Common myeloid progenitor, CD34-positive (primary cell): ENCODE data around the gene HOXC10.

Source experiments
- CTCF ChIA-PET: fragments of 350-600 bp; sonication (Branson Sonifier 250); formaldehyde crosslinking; loops from one replicate; lab custom pipeline; 2021; ENCODE audit warnings: antibody characterized with exemption; lab: Charles Lee
- POLR2A ChIA-PET: fragments of 350-600 bp; sonication (Branson Sonifier 250); formaldehyde crosslinking; loops from one replicate; lab custom pipeline; 2021; ENCODE audit warnings: antibody characterized with exemption; lab: Charles Lee
- DNase-seq, 3 donors: peaks; one replicate each; pipeline versions ENCODE4 v3.0.0 to v3.0.0-alpha.2; 2013
- H3K27ac ChIP-seq, 2 experiments: 1 replicate in 1 of 2; 2 replicates in 1 of 2; pipeline ENCODE4 v1.7.0; 2013; ENCODE audit warnings: inconsistent platforms in 2 of 2, low read length in 2 of 2, mild to moderate bottlenecking in 2 of 2, low read depth in 1 of 2, moderate library complexity in 1 of 2; ENCODE audit not compliant: severe bottlenecking in 2 of 2, insufficient read depth in 1 of 2, poor library complexity in 1 of 2
- H3K27me3 ChIP-seq, 5 experiments: replicated peaks in 2 of 5; 1 replicate in 3 of 5; 2 replicates in 2 of 5; pipeline versions ENCODE4 v1.6.1 to v1.7.0; 2013; ENCODE audit warnings: low read length in 4 of 5, mild to moderate bottlenecking in 2 of 5, moderate library complexity in 2 of 5, inconsistent platforms in 1 of 5; ENCODE audit not compliant: insufficient read depth in 5 of 5, control insufficient read depth in 4 of 5
- H3K36me3 ChIP-seq, 4 experiments: 1 replicate in 2 of 4; 2 replicates in 2 of 4; pipeline versions ENCODE4 v1.6.1 to v1.7.0; 2013; ENCODE audit warnings: low read length in 3 of 4, control low read depth in 1 of 4, mild to moderate bottlenecking in 1 of 4; ENCODE audit not compliant: control insufficient read depth in 4 of 4, insufficient read depth in 4 of 4
- H3K4me1 ChIP-seq, 4 experiments: 1 replicate in 3 of 4; 2 replicates in 1 of 4; pipeline versions ENCODE4 v1.6.1 to v1.7.1; 2013; ENCODE audit warnings: low read length in 3 of 4, mild to moderate bottlenecking in 3 of 4, control low read depth in 1 of 4, inconsistent platforms in 1 of 4, moderate library complexity in 1 of 4; ENCODE audit not compliant: control insufficient read depth in 4 of 4, insufficient read depth in 4 of 4; ENCODE audit errors: control extremely low read depth in 1 of 4
- H3K4me3 ChIP-seq, 7 experiments: 1 replicate in 4 of 7; 2 replicates in 3 of 7; pipeline versions ENCODE4 v1.5.1 to v1.7.0; 2013; ENCODE audit warnings: mild to moderate bottlenecking in 7 of 7, low read length in 6 of 7, moderate library complexity in 6 of 7, inconsistent platforms in 2 of 7, low read depth in 2 of 7, control low read depth in 1 of 7; ENCODE audit not compliant: insufficient read depth in 4 of 7, control insufficient read depth in 1 of 7; ENCODE audit errors: extremely low read depth in 1 of 7
- H3K9me3 ChIP-seq, 5 experiments: 1 replicate in 4 of 5; 2 replicates in 1 of 5; pipeline versions ENCODE4 v1.6.1 to v1.7.1; 2013; ENCODE audit warnings: low read length in 4 of 5, mild to moderate bottlenecking in 2 of 5, inconsistent platforms in 1 of 5, low read depth in 1 of 5, moderate library complexity in 1 of 5; ENCODE audit not compliant: control insufficient read depth in 4 of 5, insufficient read depth in 2 of 5; ENCODE audit errors: control extremely low read depth in 1 of 5
- WGBS: methylation state at CpG from one replicate; pipeline ENCODE4 v1.1.5; 2013; ENCODE audit not compliant: insufficient coverage; 5-methylcytosine and 5-hydroxymethylcytosine counted together

HOXC10 gene

DNA sequence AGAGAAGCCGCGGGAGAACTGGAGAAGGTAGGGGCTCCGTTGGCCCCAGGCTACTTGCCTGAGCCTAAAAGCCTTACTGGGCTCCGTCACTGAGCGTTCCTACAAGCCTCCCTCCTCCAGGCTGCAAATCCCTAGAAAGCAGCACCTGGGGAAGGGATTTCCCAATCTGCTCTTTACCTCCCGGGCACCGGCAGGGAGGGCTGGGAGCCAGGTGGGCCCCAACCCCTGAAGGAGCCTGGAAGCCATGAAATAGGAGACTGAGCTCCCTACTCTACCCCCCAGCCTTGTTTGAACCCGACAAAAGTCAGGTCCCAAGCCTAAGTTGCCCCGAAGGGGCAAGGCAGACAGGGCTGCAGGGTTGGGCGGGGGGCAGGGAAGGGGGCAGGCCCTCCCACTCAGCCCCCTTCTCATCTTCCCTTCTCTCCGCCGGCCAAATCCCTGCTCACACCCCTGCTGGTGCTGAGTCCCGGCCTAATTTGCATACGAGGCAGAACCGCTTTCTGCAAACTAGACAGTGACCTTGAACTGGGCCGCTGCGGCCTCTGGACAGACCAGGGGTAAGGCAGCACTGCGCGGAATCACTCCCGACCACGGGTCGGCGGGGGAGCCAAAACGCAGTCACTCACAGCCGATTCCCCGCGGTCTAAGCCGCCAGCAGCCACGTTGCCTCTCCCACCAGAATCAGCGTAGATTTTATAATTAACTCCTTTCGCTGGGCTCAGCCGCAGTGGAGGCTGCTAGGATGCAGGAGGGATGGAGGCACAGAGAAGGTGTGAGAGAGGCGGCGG, 34.0 kb upstream of the HOXC10 start:
- no peaks in the 10 kb centered on the region for H3K36me3 ChIP-seq
- CTCF ChIA-PET, result interaction anchor here (0.8 to 1.8 kb wide), 3 partner anchors 10 to 103 kb away, joined by 3 to 4 read pairs (median 4); partner anchors contain the start of genes HOXC4 and HOXC5
- H3K4me3 ChIP-seq, result no peak overlapping the region
- H3K27me3 ChIP-seq, result peaks cover 10 to 100% (median 79%) of the 10 kb centered on the region in 5 experiments
- H3K4me1 ChIP-seq, result peaks cover 0 to 8% (median 5%) of the 10 kb centered on the region in 4 experiments
- WGBS, result 7% methylated on average over 26 of the region's 34 CpGs
- no peak overlapping the region for H3K27ac ChIP-seq
- DNase-seq, result no peak
- H3K9me3 ChIP-seq, result peaks cover 0 to under 1% (median 0%) of the 10 kb centered on the region in 5 experiments
- POLR2A ChIA-PET, result no interaction called here

DNA sequence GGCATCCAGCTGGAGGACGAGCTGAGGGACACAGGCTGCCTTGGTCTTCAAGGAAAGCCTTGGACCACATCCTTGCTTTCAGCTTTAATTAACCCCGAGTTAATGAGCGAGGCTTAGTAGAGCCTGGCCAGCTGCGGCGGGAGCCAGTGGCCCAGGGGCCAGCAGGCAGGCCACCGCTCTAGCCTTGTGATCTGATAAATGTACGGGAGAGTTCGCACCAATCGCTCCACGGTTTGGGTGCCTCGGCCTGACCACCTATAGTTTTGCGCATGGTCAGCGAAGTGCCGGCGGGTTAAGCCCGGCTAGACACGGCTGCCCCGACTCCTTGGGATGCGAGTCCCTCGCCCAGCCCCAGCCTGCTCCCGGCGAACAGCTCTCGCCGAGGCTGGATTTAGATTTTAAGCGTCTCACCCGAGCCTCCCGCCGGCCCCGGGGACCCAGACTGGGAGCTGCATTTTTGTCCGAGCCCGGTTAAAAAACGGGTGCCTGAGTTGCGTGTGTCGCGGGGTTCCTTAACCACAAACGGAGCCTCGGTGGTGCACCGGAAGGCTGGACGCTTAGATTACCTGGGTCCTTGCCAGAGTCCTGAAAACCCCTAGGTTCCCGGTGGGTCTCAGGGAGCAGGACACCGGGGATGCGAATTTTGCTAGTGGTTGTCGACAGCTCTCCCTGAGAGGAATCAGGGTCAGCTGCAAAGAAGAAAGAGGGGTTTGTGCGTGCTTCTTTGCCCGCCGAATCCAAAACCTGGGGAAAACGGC, 33.2 kb upstream of the HOXC10 start:
- H3K36me3 ChIP-seq, result no peaks in the 10 kb centered on the region
- H3K4me3 ChIP-seq, result no peak overlapping the region
- peaks cover 0 to 15% (median 12%) of the 10 kb centered on the region in 4 experiments for H3K4me1 ChIP-seq
- no peaks in the 10 kb centered on the region for H3K9me3 ChIP-seq
- WGBS, result 5% methylated on average over 46 of the region's 47 CpGs
- peaks cover 8 to 100% (median 78%) of the 10 kb centered on the region in 5 experiments for H3K27me3 ChIP-seq
- peak in 1 of 3 donors; percentile 31 for DNase-seq
- ChIA-PET POLR2A (no interaction called here), CTCF (interaction anchor here (0.6 to 3.2 kb wide), 7 partner anchors 9 to 102 kb away, joined by 3 to 7 read pairs (median 4); partner anchors contain the start of genes HOXC4 and HOXC5)
- no peak overlapping the region for H3K27ac ChIP-seq

GRCh38 chr12:53952335-53952694, 32.6 kb upstream of the HOXC10 start:
- peaks cover 6 to 100% (median 80%) of the 10 kb centered on the region in 5 experiments for H3K27me3 ChIP-seq
- H3K36me3 ChIP-seq, result no peaks in the 10 kb centered on the region
- POLR2A ChIA-PET, result no interaction called here
- no peak overlapping the region for H3K4me3 ChIP-seq
- peaks cover 0 to 21% (median 18%) of the 10 kb centered on the region in 4 experiments for H3K4me1 ChIP-seq
- peak in 1 of 3 donors; percentile 38 for DNase-seq
- 8% methylated on average over 6 of the region's 13 CpGs for WGBS
- H3K27ac ChIP-seq, result no peak overlapping the region
- no peaks in the 10 kb centered on the region for H3K9me3 ChIP-seq
- CTCF ChIA-PET, result interaction anchor here (0.6 to 3.2 kb wide), 7 partner anchors 10 to 80 kb away, joined by 3 to 10 read pairs (median 5); partner anchors contain the start of gene HOXC5

DNA sequence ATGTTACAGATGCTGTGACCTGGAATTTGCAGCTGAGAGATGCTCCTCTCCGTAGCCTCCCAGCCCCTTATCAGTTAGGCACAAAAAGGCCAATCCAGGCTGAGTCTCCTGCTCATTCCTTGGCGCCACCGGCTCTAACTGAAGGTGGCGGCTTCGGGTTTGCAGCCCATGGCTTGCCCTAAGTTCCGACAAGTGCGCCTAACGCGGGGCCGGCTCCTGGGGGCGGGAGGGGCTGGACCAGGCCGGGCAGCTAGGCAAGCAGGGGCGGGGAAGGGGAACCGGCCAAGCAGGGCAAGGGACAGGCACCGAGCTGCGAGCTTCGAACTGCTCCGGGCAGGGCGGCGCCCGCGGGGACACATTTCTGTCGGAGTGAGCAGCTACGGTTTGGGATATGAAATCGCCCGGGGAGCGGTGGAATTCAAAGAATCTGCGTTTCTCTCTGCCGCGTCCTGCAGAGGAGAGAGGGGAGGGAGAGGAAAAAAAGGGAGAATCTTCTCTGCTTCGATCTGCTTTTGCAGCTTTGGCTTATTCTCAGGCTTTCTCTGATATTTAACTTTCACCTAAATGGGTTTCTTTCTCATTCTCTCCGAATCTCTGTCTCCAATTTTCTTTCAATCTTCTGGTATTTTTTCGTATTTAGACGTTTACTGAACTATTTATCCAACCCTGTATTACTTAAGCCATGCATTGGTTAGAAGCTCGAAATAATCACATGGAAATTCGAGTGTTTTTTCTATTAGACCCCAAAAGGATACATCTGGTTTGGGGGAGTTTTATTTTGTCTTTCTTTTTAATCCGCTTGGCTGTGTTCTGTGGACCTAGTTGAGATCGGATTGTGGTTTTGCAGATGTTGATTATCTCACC, 31.8 kb upstream of the HOXC10 start:
- Histone ChIP-seq H3K27me3 (peaks cover 6 to 100% (median 82%) of the 10 kb centered on the region in 5 experiments), H3K4me1 (peaks cover 0 to 21% (median 18%) of the 10 kb centered on the region in 4 experiments), H3K9me3 (no peaks in the 10 kb centered on the region), H3K4me3 (no peak overlapping the region), H3K36me3 (no peaks in the 10 kb centered on the region), H3K27ac (no peak overlapping the region)
- CTCF ChIA-PET, result interaction anchor here (0.8 to 3.2 kb wide), 8 partner anchors 13 to 207 kb away, joined by 3 to 10 read pairs (median 4); no protein-coding TSS in a partner anchor
- no peak for DNase-seq
- 8% methylated on average over 25 of the region's 38 CpGs for WGBS
- POLR2A ChIA-PET, result no interaction called here

GRCh38 chr12:53953831-53954693, 30.9 kb upstream of the HOXC10 start:
- DNase-seq, result no peak
- Histone ChIP-seq H3K9me3 (no peaks in the 10 kb centered on the region), H3K4me1 (peaks cover 0 to 21% (median 18%) of the 10 kb centered on the region in 4 experiments), H3K27ac (no peak overlapping the region), H3K36me3 (no peaks in the 10 kb centered on the region), H3K4me3 (no peak overlapping the region), H3K27me3 (peaks cover 4 to 100% (median 79%) of the 10 kb centered on the region in 5 experiments)
- ChIA-PET POLR2A (interaction anchor here (0.6 kb wide), 1 partner anchor 188 kb away, joined by 3 read pairs; no protein-coding TSS in a partner anchor), CTCF (interaction anchor here (1.0 to 3.3 kb wide), 7 partner anchors 8 to 208 kb away, joined by 3 to 11 read pairs (median 5); no protein-coding TSS in a partner anchor)
- WGBS, result 3% methylated on average over 8 of the region's 19 CpGs
